A673 (cell line): ENCODE results near the gene TEKTIP1.

ENCODE experiments used
- CTCF ChIP-seq: fragments of 300-800, 200-600 bp; sonication (generic); conservative IDR thresholded peaks from 2 replicates; pipeline ENCODE4 v1.5.1; 2017; ENCODE audit warnings: low read depth, mild to moderate bottlenecking, antibody characterized with exemption, low read length, moderate library complexity, mixed read lengths
- EZH2 ChIP-seq: fragments of 200-600 bp; sonication (generic); IDR thresholded peaks from 2 replicates; pipeline ENCODE4 v1.6.1; 2017; ENCODE audit warnings: borderline replicate concordance, low read depth, mild to moderate bottlenecking, mixed read lengths, antibody characterized with exemption, low read length; ENCODE audit not compliant: poor library complexity, severe bottlenecking

GRCh38 chr19:3523361-3524077 lies 15.5 kb upstream of the TEKTIP1 start:
- no peak for TF ChIP-seq CTCF
- no peak for TF ChIP-seq EZH2
